Measurements from ENCODE around the gene LRG1. TPM values are rescaled to one million over a fixed set of nuclear protein-coding genes. Genes with fewer than 3 reads are reported as not detected.

Gene LRG1
- total and polyA plus RNA-seq, 2 experiments from 2014 or later = 0.21 to 0.45 TPM

DNA sequence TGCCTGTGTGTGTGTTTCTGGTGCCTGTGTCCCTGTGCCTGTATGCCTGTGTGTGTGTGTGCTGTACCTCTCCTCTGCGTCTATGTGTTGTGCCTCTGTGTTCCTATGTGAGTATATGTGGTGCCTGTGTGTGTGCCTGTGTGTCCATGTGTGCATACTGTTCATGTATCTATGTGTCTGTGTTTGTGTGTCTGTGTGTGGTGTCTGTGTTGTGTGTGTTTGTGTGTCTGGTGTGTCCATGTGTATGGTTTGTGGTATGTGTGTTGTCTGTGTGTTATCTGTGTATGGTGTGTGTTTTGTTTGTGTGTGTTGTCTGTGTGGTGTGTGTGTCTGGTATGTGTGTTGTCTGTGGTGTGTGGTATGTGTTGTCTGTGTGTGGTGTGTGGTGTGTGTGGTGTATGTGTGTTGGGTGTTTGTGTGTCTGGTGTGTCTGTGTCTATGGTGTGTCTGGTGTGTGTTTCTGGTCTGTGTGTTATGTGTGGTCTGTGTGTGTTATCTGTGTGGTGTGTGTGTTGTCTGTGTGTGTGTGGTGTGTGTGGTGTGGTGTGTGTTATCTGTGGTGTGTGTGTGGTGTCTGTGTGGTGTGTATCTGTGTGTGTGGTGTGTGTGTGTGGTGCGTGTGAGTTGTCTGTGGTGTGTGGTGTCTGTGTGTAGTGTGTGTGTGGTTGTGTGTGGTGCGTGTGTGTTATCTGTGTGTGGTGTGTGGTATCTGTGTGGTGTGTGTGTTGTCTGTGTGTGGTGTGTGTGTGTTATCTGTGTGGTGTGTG is 47.3 kb downstream of the LRG1 start:
- H3K4me2 ChIP-seq = no peak overlapping the region
- H3K4me3 Mint-ChIP-seq = no peak overlapping the region
- H3K4me1 Mint-ChIP-seq = no peaks in the 10 kb centered on the region
- H4K20me1 ChIP-seq (replicated peaks; ENCODE audit: insufficient read depth) = no peaks in the 10 kb centered on the region; the same call in 1 of the 2 replicates
- no peak overlapping the region for H3K4me3 ChIP-seq
- H2AFZ ChIP-seq = no peak overlapping the region
- H3K36me3 Mint-ChIP-seq (ENCODE audit: low read depth) = peaks cover 41% of the 10 kb centered on the region
- peaks cover 21% of the 10 kb centered on the region; the same call in 1 of the 2 replicates for H3K36me3 ChIP-seq (ENCODE audit: insufficient read depth)
- H3K27me3 Mint-ChIP-seq (ENCODE audit: insufficient read depth, low read depth, poor library complexity) = no peaks in the 10 kb centered on the region
- H3K27ac ChIP-seq (ENCODE audit: low read depth) = no peak overlapping the region
- H3K27ac Mint-ChIP-seq = no peak overlapping the region
- no peaks in the 10 kb centered on the region for H3K9me3 Mint-ChIP-seq
- H3F3A ChIP-seq (replicated peaks; ENCODE audit: low read depth) = 0 out of 2 replicates have a peak, but pooled peaks cover 9% of the 10 kb centered on the region
- ATAC-seq (no peak), DNase-seq (ENCODE audit: low spot score) (no peak)
- TF ChIP-seq, protein P1, sequence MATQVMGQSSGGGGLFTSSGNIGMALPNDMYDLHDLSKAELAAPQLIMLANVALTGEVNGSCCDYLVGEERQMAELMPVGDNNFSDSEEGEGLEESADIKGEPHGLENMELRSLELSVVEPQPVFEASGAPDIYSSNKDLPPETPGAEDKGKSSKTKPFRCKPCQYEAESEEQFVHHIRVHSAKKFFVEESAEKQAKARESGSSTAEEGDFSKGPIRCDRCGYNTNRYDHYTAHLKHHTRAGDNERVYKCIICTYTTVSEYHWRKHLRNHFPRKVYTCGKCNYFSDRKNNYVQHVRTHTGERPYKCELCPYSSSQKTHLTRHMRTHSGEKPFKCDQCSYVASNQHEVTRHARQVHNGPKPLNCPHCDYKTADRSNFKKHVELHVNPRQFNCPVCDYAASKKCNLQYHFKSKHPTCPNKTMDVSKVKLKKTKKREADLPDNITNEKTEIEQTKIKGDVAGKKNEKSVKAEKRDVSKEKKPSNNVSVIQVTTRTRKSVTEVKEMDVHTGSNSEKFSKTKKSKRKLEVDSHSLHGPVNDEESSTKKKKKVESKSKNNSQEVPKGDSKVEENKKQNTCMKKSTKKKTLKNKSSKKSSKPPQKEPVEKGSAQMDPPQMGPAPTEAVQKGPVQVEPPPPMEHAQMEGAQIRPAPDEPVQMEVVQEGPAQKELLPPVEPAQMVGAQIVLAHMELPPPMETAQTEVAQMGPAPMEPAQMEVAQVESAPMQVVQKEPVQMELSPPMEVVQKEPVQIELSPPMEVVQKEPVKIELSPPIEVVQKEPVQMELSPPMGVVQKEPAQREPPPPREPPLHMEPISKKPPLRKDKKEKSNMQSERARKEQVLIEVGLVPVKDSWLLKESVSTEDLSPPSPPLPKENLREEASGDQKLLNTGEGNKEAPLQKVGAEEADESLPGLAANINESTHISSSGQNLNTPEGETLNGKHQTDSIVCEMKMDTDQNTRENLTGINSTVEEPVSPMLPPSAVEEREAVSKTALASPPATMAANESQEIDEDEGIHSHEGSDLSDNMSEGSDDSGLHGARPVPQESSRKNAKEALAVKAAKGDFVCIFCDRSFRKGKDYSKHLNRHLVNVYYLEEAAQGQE (IDR thresholded peaks at IDR 0.05; ENCODE audit: unreplicated experiment) = no peak
- TF ChIP-seq, protein P2, sequence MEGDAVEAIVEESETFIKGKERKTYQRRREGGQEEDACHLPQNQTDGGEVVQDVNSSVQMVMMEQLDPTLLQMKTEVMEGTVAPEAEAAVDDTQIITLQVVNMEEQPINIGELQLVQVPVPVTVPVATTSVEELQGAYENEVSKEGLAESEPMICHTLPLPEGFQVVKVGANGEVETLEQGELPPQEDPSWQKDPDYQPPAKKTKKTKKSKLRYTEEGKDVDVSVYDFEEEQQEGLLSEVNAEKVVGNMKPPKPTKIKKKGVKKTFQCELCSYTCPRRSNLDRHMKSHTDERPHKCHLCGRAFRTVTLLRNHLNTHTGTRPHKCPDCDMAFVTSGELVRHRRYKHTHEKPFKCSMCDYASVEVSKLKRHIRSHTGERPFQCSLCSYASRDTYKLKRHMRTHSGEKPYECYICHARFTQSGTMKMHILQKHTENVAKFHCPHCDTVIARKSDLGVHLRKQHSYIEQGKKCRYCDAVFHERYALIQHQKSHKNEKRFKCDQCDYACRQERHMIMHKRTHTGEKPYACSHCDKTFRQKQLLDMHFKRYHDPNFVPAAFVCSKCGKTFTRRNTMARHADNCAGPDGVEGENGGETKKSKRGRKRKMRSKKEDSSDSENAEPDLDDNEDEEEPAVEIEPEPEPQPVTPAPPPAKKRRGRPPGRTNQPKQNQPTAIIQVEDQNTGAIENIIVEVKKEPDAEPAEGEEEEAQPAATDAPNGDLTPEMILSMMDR (conservative IDR thresholded peaks at IDR 0.05; ENCODE audit: low read depth in 2 of 2) = no peak
- TF ChIP-seq, protein P3, sequence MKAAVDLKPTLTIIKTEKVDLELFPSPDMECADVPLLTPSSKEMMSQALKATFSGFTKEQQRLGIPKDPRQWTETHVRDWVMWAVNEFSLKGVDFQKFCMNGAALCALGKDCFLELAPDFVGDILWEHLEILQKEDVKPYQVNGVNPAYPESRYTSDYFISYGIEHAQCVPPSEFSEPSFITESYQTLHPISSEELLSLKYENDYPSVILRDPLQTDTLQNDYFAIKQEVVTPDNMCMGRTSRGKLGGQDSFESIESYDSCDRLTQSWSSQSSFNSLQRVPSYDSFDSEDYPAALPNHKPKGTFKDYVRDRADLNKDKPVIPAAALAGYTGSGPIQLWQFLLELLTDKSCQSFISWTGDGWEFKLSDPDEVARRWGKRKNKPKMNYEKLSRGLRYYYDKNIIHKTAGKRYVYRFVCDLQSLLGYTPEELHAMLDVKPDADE (IDR thresholded peaks at IDR 0.05) = no peak
- no peak for TF ChIP-seq STAT1 (IDR thresholded peaks at IDR 0.05; ENCODE audit: unreplicated experiment)
- TF ChIP-seq, protein P4, sequence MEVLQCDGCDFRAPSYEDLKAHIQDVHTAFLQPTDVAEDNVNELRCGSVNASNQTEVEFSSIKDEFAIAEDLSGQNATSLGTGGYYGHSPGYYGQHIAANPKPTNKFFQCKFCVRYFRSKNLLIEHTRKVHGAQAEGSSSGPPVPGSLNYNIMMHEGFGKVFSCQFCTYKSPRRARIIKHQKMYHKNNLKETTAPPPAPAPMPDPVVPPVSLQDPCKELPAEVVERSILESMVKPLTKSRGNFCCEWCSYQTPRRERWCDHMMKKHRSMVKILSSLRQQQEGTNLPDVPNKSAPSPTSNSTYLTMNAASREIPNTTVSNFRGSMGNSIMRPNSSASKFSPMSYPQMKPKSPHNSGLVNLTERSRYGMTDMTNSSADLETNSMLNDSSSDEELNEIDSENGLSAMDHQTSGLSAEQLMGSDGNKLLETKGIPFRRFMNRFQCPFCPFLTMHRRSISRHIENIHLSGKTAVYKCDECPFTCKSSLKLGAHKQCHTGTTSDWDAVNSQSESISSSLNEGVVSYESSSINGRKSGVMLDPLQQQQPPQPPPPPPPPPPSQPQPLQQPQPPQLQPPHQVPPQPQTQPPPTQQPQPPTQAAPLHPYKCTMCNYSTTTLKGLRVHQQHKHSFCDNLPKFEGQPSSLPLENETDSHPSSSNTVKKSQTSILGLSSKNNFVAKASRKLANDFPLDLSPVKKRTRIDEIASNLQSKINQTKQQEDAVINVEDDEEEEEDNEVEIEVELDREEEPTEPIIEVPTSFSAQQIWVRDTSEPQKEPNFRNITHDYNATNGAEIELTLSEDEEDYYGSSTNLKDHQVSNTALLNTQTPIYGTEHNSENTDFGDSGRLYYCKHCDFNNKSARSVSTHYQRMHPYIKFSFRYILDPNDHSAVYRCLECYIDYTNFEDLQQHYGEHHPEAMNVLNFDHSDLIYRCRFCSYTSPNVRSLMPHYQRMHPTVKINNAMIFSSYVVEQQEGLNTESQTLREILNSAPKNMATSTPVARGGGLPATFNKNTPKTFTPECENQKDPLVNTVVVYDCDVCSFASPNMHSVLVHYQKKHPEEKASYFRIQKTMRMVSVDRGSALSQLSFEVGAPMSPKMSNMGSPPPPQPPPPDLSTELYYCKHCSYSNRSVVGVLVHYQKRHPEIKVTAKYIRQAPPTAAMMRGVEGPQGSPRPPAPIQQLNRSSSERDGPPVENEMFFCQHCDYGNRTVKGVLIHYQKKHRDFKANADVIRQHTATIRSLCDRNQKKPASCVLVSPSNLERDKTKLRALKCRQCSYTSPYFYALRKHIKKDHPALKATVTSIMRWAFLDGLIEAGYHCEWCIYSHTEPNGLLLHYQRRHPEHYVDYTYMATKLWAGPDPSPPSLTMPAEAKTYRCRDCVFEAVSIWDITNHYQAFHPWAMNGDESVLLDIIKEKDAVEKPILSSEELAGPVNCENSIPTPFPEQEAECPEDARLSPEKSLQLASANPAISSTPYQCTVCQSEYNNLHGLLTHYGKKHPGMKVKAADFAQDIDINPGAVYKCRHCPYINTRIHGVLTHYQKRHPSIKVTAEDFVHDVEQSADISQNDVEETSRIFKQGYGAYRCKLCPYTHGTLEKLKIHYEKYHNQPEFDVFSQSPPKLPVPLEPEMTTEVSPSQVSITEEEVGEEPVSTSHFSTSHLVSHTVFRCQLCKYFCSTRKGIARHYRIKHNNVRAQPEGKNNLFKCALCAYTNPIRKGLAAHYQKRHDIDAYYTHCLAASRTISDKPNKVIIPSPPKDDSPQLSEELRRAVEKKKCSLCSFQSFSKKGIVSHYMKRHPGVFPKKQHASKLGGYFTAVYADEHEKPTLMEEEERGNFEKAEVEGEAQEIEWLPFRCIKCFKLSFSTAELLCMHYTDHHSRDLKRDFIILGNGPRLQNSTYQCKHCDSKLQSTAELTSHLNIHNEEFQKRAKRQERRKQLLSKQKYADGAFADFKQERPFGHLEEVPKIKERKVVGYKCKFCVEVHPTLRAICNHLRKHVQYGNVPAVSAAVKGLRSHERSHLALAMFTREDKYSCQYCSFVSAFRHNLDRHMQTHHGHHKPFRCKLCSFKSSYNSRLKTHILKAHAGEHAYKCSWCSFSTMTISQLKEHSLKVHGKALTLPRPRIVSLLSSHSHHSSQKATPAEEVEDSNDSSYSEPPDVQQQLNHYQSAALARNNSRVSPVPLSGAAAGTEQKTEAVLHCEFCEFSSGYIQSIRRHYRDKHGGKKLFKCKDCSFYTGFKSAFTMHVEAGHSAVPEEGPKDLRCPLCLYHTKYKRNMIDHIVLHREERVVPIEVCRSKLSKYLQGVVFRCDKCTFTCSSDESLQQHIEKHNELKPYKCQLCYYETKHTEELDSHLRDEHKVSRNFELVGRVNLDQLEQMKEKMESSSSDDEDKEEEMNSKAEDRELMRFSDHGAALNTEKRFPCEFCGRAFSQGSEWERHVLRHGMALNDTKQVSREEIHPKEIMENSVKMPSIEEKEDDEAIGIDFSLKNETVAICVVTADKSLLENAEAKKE (CRISPR knock-in tag; IDR thresholded peaks at IDR 0.05) = no peak
- TF ChIP-seq ZNF331 (CRISPR knock-in tag; IDR thresholded peaks at IDR 0.05; ENCODE audit: low read depth) = no peak
- TF ChIP-seq JUNB (IDR thresholded peaks at IDR 0.05; ENCODE audit: unreplicated experiment) = no peak
- no peak for TF ChIP-seq POLR2AphosphoS5 (IDR thresholded peaks at IDR 0.05; ENCODE audit: low read depth)
- no peak for TF ChIP-seq NANOG (IDR thresholded peaks at IDR 0.05; ENCODE audit: borderline replicate concordance)
- TF ChIP-seq EZH2phosphoT487 (IDR thresholded peaks at IDR 0.05; ENCODE audit: unreplicated experiment) = no peak
- no peak for TF ChIP-seq CREB1 (CRISPR knock-in tag; IDR thresholded peaks at IDR 0.05; ENCODE audit: low read depth)
- TF ChIP-seq EZH2 (IDR thresholded peaks at IDR 0.05; ENCODE audit: low read depth, unreplicated experiment) = no peak
- TF ChIP-seq ZNF114 (CRISPR knock-in tag; IDR thresholded peaks at IDR 0.05) = no peak
- no peaks in the 10 kb centered on the region for H3K79me2 ChIP-seq (replicated peaks; ENCODE audit: insufficient read depth)
- no peaks in the 10 kb centered on the region for H3K4me1 ChIP-seq (ENCODE audit: insufficient read depth)
- no peaks in the 10 kb centered on the region for H3K9me2 ChIP-seq (ENCODE audit: insufficient read depth)
- H3K27me3 ChIP-seq (ENCODE audit: insufficient read depth) = no peaks in the 10 kb centered on the region

Data from GM23338 (cell line).